WI38 (cell line): Measurements from ENCODE around the gene NOL6.

ENCODE experiments used
- H3K4me3 ChIP-seq: 2 replicates; pipeline ENCODE4 v1.5.1; 2011; ENCODE audit warnings: low read depth, mild to moderate bottlenecking, control low read depth, low read length
- CTCF ChIP-seq: IDR thresholded peaks from 2 replicates; pipeline ENCODE4 v1.5.1; 2012; ENCODE audit warnings: low read depth, mild to moderate bottlenecking, control low read depth, low read length

Gene NOL6

GRCh38 chr9:33440609-33441008, 33.1 kb downstream of the NOL6 start:
- TF ChIP-seq CTCF: no peak
- H3K4me3 ChIP-seq: no peak overlapping the region

GRCh38 chr9:33440204-33440603, 33.5 kb downstream of the NOL6 start:
- H3K4me3 ChIP-seq: no peak overlapping the region
- no peak for TF ChIP-seq CTCF

GRCh38 chr9:33439731-33440130, 34.0 kb downstream of the NOL6 start:
- no peak for TF ChIP-seq CTCF
- H3K4me3 ChIP-seq: no peak overlapping the region

GRCh38 chr9:33438926-33439680, 34.6 kb downstream of the NOL6 start:
- TF ChIP-seq CTCF: no peak
- no peak overlapping the region for H3K4me3 ChIP-seq

GRCh38 chr9:33437898-33438297, 35.8 kb downstream of the NOL6 start:
- TF ChIP-seq CTCF: no peak
- no peak overlapping the region for H3K4me3 ChIP-seq

- H3K4me3 ChIP-seq: no peak overlapping the region
- TF ChIP-seq CTCF: no peak
Observed at GRCh38 chr9:33437205-33437604, 36.5 kb downstream of the NOL6 start.

GRCh38 chr9:33436445-33436844, 37.3 kb downstream of the NOL6 start:
- H3K4me3 ChIP-seq: no peak overlapping the region
- no peak for TF ChIP-seq CTCF
